Activated T-helper 9 cell treated with anti-CD3 and anti-CD28 coated beads, Interleukin-2, amount 50 U/mL, for 16 hours (primary cell): ENCODE data around the gene SPEF2.
"Not testable (repeated sequence)": the region's sequence is repeated elsewhere in the genome, so short reads cannot be mapped to it uniquely, and the experiment has no call there.

Experiments
- DNase-seq: peaks from one replicate; pipeline ENCODE4 v3.0.0-alpha.2; 2020; ENCODE audit warnings: low read depth

The SPEF2 gene

DNA sequence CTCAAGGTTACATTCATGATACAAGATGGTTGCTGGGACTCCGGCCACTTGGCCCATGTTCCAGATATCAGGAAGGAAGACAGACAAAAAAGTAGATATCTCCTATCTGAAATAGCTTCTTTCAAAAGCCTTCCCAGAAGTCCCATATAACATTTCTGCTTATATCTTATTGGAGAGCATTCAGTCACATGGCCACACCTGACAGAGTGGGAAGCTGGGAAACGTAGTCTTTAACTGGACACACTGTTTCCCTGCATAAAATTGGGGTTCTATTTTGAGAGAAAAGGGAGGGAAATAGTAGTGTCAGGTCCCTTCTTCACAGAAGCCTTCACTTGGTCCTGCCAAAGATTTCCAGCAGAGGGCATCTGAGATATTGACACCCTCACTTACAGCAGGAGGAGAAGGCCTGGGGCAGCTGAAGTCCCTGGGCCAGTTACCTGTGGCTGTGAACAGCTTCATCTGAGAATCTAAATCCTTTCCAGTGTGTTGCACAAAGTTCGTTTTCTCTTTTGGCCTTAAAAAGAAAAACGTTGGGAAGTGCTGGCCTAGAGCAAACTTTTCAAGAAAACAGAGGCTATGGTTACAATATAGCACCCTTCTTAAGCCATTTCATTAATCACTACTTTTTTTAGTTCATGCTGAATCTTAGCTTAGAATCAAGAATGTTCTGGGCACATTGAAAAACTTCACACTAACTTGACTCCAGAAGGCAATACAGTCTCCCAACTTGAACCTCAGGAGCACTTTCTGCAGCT, 33.5 kb downstream of the SPEF2 start:
- peak; percentile 35 for DNase-seq

DNA sequence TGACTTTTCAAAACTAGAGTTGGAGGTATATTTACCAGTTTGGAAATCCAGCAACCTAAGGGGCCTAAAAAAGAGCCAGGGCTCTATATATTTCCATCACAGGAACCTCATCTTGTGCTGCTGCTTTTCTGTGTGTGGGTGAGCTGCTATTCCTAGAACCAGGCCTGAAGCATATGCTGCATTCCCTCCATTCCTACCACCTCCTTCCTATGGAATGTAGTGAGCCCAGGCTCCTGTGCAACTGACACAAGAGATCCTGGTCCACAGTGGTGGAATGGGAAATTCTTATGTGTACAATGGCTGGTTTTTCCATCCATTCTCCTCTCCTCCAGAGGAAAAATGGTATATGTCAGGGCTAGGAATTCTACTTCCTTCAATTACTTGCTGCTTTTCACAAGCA, 39.1 kb downstream of the SPEF2 start:
- no peak for DNase-seq

DNA sequence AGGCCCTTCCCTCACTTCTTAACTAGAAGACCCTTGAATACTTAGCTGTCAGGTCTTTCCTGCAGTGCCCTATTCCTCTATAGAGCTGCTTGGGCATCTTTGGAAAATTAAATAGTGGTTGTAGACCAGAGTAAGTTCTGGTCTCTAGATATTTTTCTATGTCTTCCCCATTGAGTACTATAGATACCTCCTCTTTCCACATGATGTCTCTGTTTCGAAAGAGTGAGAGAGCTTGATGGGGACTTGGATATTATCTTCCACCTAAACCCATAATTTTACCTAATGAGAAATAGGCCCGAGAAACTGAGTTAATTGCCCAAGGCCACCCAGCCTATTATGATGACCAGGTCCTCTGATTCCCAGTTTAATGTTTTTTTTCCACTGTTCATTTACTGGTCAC, 40.2 kb downstream of the SPEF2 start:
- no peak for DNase-seq

DNA sequence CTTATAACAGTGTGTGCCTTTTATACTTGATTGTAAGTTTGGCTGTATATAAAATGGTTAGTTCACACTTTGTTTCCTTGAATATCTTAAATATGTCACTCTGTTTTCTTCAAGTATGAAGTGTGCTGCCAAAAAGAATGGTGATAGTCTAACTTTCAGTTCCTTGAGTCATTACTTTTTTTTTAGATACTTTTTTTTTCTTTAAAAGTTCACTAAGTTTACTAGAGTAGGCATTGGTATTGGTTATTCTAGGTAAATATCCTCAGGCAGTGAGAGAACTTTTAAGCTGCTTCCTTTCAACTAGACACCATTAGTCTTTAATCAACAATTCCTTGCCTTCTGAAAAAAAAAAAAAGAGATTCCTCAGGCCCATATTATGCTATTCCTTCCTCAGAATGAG, 41.9 kb downstream of the SPEF2 start:
- no peak for DNase-seq

DNA sequence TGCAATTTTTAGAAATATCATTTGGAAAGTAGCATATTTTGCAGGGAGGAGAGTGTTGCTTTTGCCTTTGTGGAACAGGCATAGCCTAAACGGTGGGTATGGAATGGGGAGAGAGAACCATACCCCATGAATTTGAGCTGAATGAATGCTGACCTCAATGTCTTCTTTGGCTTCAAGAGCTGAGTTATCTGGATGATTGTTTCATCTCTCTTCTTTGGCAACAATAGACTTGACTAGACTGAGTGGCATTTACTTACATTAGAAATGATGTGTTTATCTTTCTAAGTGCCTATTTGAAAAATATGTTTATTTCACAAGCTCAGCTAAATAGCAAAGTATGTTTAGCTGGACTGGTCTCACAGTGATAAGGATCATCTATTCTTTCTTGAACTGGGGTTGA, 42.8 kb downstream of the SPEF2 start:
- no peak for DNase-seq

DNA sequence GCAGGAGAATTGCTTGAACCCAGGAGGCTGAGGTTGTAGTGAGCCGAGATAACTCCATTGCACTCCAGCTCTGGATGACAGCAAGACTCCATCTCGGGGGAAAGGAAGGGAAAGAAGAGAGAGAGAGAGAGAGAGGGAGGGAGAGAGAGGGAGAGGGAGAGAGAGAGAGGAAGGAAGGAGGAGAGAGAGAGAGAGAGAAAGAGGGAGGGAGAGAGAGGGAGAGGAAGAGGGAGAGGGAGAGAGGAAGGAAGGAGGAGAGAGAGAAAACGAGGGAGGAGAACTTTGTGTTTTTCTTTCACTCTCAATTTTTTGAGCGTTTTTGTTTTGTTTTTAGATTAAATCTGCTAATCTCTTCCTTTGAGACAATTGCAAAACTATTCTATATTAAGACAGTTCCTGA, 46.9 kb downstream of the SPEF2 start:
- DNase-seq: no peak

DNA sequence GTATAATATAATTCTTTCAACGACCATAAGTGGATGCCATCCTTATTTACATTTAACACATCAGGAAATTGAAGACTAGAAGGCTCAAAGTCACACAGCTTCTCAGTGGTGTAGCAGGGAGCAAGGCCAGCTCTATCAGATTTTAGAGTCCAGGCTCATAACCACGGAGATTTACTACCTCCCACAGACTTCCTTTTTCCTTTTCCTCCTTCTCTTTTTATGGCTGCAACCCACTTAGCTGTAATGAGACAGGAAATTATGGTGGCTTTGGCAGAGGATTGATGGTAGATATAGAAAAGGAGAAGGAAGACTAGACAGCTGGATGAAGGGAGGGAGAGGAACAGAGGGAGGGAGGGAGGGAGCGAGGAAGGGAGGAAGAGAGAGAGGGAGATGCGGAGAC, 47.4 kb downstream of the SPEF2 start:
- no peak for DNase-seq

DNA sequence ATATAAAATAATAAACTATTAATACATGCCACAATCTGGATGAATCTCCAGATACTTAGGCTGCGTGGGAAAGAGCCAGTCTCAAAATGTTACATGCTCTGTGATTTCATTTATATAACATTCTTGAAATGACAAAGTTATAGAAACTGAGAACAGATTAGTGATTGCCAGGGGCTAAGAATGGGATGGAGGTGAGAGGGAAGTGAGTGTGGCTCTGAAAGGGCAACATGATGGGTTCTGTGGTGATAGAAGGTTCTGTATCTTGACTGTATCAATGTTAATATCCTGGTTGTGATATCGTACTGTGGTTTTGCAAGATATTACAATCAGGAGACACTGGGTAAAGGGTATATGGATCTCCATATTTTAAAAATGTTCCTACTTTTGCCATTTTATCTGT, 50.7 kb downstream of the SPEF2 start:
- no peak for DNase-seq

DNA sequence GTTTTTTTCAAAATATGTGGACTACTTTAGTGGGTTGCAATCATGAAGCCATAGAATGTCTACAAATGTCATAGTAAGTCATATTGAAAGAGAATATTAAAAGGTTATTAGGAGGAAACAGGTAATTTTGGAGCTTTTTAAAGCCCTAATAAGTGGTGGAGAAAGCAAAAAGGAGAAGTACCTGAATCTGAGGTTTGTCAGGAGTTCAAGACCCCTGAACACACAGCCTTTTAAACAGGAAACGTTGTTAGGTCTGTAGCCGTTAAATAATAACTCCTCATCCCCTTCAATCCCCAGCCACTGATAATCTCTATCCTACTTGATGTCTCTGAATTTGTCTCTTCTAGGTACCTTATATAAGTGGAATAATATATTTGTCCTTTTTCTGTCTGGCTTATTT, 51.1 kb downstream of the SPEF2 start:
- DNase-seq: no peak

DNA sequence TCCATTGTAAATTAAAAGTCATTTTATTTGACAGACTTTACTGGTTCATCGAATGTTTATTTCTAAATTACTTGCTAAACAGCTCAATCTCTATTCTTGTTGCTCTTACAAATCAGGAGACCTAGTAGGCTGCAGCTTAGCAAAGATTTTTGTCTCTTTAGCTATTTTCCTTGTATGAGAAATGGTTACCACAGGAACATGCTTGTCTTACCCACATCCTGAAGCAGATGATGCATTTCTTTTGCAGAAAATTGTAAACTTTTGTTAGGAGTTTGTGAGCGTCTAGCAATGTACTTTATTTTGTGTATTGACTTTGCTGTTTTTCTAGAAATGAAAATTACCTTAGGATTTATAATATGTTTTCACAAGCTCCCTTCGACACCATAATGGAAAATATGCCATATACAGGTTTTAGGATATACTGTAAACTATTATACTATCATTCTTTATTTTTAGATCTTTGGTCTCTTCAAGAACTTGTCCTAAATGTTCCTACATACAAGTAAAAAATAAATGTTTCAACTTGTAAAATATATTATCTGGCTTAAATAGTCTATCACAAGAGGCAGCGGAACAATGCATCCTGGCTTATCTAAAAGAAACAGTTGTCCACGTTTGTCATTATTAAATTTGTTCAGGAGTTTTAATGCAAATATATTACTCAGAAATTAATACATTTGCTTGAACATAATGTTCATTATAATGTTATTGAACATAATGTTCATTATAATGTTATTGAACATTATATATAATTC, 54.1 kb downstream of the SPEF2 start:
- DNase-seq: no peak

DNA sequence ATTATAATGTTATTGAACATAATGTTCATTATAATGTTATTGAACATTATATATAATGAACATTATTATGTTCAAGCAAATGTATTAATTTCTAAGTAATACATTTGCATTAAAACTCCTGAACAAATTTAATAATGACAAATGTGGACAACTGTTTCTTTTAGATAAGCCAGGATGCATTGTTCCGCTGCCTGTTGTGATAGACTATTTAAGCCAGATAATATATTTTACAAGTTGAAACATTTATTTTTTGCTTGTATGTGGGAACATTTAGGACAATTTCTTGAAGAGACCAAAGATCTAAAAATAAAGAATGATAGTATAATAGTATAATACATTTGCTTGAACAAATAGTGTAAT, 54.6 kb downstream of the SPEF2 start:
- DNase-seq: not testable (repeated sequence)

DNA sequence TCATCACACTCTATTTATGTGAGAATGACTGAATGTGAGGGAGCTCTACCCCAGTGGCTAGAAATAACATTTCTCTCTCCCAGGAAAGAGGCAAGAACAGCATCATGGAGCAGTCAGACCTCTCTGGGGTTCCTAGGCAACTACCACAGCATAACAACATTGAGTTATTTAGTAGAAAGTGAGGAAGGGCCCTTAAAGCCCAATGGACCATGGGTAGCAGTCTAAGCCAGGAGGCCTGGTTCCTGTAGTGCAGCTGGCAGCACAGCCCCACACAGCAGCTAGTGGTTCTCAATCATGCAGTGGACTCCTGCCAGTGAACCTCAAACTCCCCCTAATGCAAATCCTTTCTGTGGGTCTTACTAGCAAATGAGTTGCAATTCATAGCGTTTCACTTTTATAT, 55.3 kb downstream of the SPEF2 start:
- no peak for DNase-seq

DNA sequence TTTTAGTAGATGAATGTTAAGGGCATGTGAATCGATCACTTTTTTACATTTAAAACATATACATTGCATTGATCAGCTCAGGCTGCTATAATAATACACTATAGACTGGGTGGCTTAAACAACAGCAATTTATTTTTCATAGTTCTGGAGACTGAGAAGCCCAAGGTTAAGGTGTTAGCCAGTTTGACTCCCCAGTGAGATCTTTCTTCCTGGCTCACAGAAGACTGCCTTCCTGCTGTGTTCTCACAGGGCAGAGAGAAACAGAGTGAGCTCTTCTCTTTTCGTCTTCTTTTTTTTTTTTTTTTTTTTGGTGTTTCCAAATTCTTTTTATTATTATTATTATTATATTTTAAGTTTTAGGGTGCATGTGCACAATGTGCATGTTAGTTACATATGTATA, 56.4 kb downstream of the SPEF2 start:
- no peak for DNase-seq

DNA sequence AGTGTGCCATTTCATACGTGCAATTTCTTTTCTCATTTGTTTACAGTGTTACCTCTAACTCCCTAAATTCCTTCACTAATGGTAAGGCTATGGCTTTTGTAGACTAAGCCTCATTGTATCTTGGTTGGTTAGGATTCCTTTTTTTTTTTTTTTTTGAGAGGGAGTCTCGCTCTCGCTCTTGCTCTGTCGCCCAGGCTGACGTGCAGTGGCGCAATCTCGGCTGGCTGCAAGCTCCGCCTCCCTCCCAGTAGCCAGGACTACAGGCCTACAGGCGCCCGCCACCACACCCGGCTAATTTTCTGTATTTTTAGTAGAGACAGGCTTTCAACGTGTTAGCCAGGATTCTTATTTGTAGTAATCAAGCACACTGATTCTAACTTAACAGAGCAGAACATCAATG, 57.7 kb downstream of the SPEF2 start:
- no peak for DNase-seq

DNA sequence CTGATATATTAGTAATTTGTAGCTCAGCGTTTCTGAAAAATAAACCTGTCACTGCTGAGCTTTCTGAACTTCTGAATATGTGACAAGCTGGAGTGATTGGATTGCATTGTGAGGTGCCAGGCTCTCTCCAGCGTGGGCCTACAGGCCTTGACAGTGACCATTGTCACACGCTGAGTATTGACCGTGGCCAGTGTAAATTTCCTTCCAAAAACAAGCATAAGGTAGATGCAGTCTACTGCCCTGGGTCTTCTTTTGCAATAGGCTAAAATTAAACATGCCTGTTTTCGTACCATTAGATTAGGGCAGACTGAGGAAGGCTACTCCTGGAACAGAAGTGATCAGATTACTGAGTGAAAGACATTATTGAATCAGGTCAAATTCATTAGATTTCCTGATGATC, 60.2 kb downstream of the SPEF2 start:
- DNase-seq: no peak

DNA sequence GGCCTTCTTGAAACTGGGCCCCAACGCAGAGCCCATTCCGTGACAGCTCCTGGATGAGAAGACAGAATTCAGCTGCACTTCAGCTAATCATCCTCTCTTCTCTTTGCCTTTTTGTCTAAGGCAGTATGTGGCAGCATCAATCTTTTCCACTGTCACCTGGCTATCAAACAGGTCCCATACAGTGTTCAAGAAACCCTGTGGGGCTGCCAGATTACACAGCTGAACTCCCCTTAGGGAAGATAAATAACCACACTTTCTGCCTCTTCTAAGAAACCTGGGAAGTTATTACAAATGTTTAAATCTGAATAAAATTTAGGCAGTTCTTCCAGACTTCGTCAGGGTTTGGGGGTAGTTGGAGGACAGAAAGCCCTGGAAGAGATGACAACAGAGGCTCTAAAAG, 61.0 kb downstream of the SPEF2 start:
- DNase-seq: no peak

DNA sequence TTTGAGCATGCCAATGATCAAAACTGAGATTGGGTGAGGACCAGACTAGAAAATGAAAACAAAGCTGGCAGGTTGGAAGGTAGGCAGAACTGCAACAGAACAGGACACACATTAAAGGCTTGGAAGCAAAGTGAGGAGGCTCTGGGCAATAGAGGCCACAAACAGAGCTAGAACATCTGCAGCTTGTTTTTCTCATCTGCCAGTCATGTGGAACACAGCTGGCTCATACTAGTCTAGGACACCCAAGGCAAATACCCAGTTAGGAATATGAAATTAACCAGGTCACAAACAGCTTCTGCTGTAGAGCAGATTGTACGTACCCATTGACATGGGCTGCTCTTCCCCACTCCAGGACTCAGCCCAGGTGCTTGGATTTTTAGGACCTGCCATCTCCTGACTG, 61.7 kb downstream of the SPEF2 start:
- no peak for DNase-seq

DNA sequence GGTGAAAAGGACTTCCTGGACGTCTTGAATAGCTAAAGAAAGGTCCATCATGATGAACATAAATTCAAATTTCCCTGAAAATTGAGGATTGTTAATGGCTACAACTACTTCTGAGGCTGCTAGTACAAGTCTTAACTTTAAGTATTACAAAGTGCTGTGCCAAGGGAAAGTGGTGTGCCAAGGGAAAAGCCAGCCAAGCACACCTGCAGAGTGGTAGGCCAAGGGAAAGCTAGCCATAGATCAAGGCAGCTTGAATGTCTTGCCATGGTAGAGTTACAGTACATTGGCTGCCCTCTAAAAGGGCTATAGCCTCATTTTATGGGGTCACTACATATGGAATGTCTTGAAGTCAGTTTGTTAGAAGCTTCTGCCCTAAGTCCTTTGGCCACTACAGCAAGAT, 64.2 kb downstream of the SPEF2 start:
- DNase-seq: no peak

DNA sequence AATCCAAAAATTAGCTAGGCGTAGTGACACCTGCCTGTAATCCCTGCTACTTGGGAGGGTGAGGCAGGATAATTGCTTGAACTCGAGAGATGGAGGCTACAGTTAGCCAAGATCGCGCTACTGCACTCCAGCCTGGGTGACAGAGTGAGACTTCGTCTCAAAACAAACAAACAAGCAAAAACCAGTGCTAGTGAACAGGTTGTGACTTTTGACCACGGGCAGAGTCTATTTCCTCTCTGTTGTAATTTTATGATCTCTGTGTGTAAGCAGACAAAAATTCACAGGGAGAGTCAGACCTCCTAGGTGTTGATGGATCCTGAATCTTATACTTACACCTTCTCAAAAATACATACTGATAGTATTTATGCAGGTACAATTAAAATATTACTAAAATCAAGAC, 65.8 kb downstream of the SPEF2 start:
- DNase-seq: no peak

DNA sequence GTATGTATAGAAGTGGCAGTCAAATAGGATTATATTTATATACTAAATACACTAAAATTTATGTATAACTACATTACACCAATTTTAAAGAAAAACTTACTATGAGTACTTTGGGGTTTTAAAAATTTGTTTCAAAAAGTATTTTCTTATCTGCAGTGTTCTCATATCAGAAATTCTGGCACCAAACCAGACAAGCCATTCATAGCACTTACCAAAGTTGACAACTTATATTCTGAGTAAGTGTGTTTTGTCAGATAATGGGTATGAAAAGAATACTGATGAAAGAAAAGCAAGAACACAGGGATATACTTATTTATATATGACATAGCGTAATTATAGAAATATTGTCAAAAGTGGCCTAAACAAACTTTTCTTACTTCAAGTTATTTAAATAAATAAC, 67.5 kb downstream of the SPEF2 start:
- no peak for DNase-seq

DNA sequence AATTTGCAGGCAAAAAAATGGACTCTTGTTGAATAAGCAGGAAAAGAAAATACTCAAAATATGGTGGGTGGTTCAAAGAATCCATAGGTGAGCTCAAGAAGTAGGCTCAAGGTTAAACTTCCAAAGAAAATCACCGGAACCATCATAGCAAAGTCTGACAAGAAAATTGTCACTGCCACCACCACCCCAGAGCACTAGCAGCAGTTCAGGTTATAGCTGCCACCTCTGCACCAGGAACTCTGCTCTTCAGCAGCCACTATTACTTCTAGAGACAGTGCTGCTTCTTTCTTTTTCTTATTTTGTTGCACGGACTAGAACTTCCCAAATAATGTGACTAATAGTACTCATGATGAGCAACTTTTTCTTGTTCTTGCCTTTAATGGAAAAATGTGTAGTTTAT, 70.3 kb downstream of the SPEF2 start:
- no peak for DNase-seq

DNA sequence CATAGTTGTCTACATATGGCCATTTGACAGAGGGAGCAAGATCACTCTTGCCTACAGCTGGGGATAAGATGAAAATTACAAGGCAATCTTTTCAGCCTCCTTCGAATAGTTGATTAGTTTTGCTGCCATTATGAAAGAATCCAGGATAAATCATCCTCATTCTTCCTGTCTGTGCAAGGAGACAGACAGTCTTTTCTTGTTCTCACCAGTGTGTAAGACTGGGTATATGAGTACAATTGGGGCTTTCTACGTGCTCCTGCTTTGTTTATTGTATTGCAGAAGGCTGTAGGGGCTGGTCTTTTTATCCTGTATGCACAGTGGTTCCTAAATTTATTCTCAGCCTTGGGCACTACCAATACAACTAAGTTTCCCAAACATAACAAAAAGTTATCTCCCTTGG, 76.8 kb downstream of the SPEF2 start:
- no peak for DNase-seq

DNA sequence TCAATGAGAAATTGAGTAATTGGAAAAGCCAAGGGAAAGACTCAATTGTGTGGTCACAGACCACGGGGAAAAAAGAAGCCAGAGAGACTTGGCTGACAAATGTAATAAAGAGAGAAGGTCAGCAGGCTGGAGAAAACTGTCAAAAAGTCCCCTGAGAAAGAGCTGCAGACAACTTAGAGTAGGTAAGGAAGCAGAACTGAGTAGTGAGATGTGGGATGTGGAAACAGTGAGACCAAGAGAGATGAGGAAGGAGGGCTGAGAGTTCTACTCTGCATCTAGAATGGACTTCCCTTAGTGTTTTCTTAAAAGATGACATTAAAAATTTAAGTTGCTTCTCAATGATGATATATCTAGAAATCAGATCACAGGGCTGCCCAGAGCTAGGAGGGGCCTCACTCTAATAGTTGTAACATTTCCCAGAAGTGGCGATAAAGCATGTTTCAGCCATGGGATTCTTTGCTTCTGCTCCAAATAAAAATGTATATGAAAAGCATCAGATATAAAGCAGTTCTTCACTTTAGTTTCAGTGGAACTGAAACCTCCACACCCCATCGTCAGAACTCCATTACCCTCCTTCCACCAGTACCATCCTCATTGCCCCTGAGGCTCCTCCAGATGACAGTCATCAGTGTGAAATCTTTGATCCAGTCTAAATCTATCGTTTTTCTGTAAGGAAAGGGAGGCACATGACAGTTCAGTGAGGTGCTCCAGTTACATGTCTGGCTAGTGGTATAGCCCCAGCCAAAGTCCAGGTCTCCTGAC, 80.6 kb downstream of the SPEF2 start:
- no peak for DNase-seq
